ENCODE measurements around the gene ZFHX3. TPM values are rescaled to one million over a fixed set of nuclear protein-coding genes. Genes with fewer than 3 reads are reported as not detected.

Gene ZFHX3
- total and polyA plus RNA-seq, 10 of the 15 experiments (the other 5 are each of a cell fraction or from before 2014, with no cell fraction given), result 0.68 to 8.6 (median 2.0) TPM

DNA sequence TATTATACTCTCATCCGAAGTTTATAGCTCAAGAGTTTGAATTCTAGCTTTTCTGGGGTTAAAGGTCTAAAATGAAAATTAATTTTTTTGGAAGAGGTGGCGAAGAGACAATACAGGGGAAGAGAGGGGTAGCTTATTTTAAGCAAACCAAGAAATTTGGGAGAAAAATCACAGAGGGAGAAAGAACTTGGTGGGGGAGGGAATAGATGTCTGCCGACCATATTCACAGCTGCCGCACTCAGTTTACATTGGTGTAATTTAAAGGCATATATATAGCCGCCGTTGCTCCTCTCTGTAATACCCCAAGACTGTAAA, 6.5 kb upstream of the ZFHX3 start (continued):
- TF ChIP-seq, protein P1, sequence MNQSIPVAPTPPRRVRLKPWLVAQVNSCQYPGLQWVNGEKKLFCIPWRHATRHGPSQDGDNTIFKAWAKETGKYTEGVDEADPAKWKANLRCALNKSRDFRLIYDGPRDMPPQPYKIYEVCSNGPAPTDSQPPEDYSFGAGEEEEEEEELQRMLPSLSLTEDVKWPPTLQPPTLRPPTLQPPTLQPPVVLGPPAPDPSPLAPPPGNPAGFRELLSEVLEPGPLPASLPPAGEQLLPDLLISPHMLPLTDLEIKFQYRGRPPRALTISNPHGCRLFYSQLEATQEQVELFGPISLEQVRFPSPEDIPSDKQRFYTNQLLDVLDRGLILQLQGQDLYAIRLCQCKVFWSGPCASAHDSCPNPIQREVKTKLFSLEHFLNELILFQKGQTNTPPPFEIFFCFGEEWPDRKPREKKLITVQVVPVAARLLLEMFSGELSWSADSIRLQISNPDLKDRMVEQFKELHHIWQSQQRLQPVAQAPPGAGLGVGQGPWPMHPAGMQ (IDR thresholded peaks at IDR 0.05; ENCODE audit: borderline replicate concordance), result no peak
- TF ChIP-seq, protein P2, sequence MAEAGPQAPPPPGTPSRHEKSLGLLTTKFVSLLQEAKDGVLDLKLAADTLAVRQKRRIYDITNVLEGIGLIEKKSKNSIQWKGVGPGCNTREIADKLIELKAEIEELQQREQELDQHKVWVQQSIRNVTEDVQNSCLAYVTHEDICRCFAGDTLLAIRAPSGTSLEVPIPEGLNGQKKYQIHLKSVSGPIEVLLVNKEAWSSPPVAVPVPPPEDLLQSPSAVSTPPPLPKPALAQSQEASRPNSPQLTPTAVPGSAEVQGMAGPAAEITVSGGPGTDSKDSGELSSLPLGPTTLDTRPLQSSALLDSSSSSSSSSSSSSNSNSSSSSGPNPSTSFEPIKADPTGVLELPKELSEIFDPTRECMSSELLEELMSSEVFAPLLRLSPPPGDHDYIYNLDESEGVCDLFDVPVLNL (IDR thresholded peaks at IDR 0.05; ENCODE audit: low read depth, low read length), result no peak
- TF ChIP-seq CBFB (IDR thresholded peaks at IDR 0.05; ENCODE audit: low read depth), result no peak

DNA sequence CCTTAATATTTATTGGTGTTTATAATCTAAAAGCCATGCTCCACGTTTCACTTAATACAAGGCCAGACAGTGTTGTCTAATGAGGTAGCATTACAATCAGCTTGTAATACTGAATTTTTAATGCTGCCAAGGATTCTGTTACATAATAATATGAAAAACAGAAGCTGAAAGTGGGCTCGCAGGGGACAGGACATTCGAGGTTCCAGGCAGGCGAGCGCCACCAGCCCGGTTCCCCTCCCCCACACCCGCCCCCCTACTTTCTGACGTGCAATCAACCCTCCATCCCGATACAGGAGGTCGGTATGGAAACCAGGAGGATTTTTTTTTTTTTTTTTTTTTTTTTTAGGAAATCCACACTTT, 6.2 kb upstream of the ZFHX3 start:
- Histone ChIP-seq H3K79me2 (ENCODE audit: control insufficient read depth, insufficient read depth, low read length) (peaks cover under 1% of the 10 kb centered on the region), H2AFZ (ENCODE audit: control insufficient read depth, low read depth, low read length) (no peak overlapping the region), H3K27me3 (replicated peaks in 1 of 2; ENCODE audit: control insufficient read depth in 2 of 2, insufficient read depth in 2 of 2, low read length in 1 of 2) (no peaks in the 10 kb centered on the region), H3K9ac (ENCODE audit: control insufficient read depth, insufficient read depth, low read length) (no peak overlapping the region), H3K27ac (ENCODE audit: control insufficient read depth, insufficient read depth) (no peak overlapping the region), H3K9me3 (replicated peaks; ENCODE audit: control insufficient read depth, insufficient read depth, low read length) (no peaks in the 10 kb centered on the region), H4K20me1 (ENCODE audit: control insufficient read depth, insufficient read depth) (no peaks in the 10 kb centered on the region), H3K36me3 (ENCODE audit: control insufficient read depth in 2 of 2, insufficient read depth in 2 of 2, low read length in 1 of 2) (no peaks in the 10 kb centered on the region), H3K4me2 (ENCODE audit: control insufficient read depth, insufficient read depth) (no peak overlapping the region), H3K4me1 (ENCODE audit: control insufficient read depth, insufficient read depth, low read length) (peaks cover 13% of the 10 kb centered on the region), H3K4me3 (no peak overlapping the region)
- DNase-seq (ENCODE audit: low read depth, low spot score) (no peak), ATAC-seq (no peak), FAIRE-seq (no peak)
- intact Hi-C loops (cut with micrococcal nuclease; ENCODE audit: unreplicated experiment), result no loop called here
- ChIA-PET CTCF (interaction anchor here (0.6 to 4.6 kb wide), 3 partner anchors 222 to 495 kb away, joined by 3 to 21 read pairs (median 4); no protein-coding TSS in a partner anchor), SMC1A (ENCODE audit: uncharacterized antibody, unreplicated experiment) (interaction anchor here (1.0 to 1.6 kb wide), 4 partner anchors 17 to 221 kb away, joined by 3 to 5 read pairs (median 3); no protein-coding TSS in a partner anchor), POLR2A (interaction anchor here (0.9 kb wide), 1 partner anchor 40 kb away, joined by 4 read pairs; no protein-coding TSS in a partner anchor), RAD21 (ENCODE audit: unreplicated experiment) (interaction anchor here (0.7 to 1.3 kb wide), 2 partner anchors 18 to 118 kb away, joined by 3 to 4 read pairs; no protein-coding TSS in a partner anchor)
- BruUV-seq (replicated peaks), result no TSS peak
- 57% methylated on average over 10 of the region's 10 CpGs for WGBS (ENCODE audit: insufficient coverage, insufficient replicate concordance, low lambda C conversion rate, missing lambda C conversion rate)
- in situ Hi-C loops (cut with MboI), result no loop called here
- TF ChIP-seq YBX1 (IDR thresholded peaks at IDR 0.05), result no peak
- no peak for TF ChIP-seq ETV6 (conservative IDR thresholded peaks at IDR 0.05 in 1 of 2, IDR thresholded peaks at IDR 0.05 in 1 of 2; ENCODE audit: borderline replicate concordance in 1 of 2, low read depth in 1 of 2)
- no peak for TF ChIP-seq NR2C2 (IDR thresholded peaks at IDR 0.05; ENCODE audit: borderline replicate concordance, control insufficient read depth, insufficient read length, low read depth)
- TF ChIP-seq, protein P3, sequence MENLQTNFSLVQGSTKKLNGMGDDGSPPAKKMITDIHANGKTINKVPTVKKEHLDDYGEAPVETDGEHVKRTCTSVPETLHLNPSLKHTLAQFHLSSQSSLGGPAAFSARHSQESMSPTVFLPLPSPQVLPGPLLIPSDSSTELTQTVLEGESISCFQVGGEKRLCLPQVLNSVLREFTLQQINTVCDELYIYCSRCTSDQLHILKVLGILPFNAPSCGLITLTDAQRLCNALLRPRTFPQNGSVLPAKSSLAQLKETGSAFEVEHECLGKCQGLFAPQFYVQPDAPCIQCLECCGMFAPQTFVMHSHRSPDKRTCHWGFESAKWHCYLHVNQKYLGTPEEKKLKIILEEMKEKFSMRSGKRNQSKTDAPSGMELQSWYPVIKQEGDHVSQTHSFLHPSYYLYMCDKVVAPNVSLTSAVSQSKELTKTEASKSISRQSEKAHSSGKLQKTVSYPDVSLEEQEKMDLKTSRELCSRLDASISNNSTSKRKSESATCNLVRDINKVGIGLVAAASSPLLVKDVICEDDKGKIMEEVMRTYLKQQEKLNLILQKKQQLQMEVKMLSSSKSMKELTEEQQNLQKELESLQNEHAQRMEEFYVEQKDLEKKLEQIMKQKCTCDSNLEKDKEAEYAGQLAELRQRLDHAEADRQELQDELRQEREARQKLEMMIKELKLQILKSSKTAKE (IDR thresholded peaks at IDR 0.05; ENCODE audit: low read depth, poor library complexity, severe bottlenecking), result no peak
- TF ChIP-seq SREBF1 (IDR thresholded peaks at IDR 0.05; ENCODE audit: low read length), result no peak
- TF ChIP-seq TCF3 (IDR thresholded peaks at IDR 0.05; ENCODE audit: borderline replicate concordance, insufficient read depth, low read depth, low read length), result no peak
- TF ChIP-seq, protein P4, sequence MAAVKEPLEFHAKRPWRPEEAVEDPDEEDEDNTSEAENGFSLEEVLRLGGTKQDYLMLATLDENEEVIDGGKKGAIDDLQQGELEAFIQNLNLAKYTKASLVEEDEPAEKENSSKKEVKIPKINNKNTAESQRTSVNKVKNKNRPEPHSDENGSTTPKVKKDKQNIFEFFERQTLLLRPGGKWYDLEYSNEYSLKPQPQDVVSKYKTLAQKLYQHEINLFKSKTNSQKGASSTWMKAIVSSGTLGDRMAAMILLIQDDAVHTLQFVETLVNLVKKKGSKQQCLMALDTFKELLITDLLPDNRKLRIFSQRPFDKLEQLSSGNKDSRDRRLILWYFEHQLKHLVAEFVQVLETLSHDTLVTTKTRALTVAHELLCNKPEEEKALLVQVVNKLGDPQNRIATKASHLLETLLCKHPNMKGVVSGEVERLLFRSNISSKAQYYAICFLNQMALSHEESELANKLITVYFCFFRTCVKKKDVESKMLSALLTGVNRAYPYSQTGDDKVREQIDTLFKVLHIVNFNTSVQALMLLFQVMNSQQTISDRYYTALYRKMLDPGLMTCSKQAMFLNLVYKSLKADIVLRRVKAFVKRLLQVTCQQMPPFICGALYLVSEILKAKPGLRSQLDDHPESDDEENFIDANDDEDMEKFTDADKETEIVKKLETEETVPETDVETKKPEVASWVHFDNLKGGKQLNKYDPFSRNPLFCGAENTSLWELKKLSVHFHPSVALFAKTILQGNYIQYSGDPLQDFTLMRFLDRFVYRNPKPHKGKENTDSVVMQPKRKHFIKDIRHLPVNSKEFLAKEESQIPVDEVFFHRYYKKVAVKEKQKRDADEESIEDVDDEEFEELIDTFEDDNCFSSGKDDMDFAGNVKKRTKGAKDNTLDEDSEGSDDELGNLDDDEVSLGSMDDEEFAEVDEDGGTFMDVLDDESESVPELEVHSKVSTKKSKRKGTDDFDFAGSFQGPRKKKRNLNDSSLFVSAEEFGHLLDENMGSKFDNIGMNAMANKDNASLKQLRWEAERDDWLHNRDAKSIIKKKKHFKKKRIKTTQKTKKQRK (IDR thresholded peaks at IDR 0.05; ENCODE audit: low read depth, low read length), result no peak
- TF ChIP-seq, protein P1 (IDR thresholded peaks at IDR 0.05; ENCODE audit: borderline replicate concordance), result no peak
- no peak for TF ChIP-seq ZSCAN29 (IDR thresholded peaks at IDR 0.05)
- no peak for TF ChIP-seq EGR1 (IDR thresholded peaks at IDR 0.05; ENCODE audit: borderline replicate concordance in 1 of 2, low read depth in 2 of 2, low read length in 2 of 2)
